GM18867 (cell line): ENCODE data around the gene DCTN2.
"Not testable (repeated sequence)": the region's sequence is repeated elsewhere in the genome, so short reads cannot be mapped to it uniquely, and the experiment has no call there.

Source experiments
- ATAC-seq: cut with Tn5 transposase; IDR thresholded peaks from one replicate; pipeline ENCODE4 v1.9.1; 2021; ENCODE audit warnings: mild to moderate bottlenecking, moderate library complexity; ENCODE audit not compliant: unreplicated experiment

Gene DCTN2

GRCh38 chr12:57495051-57495701 is 51.8 kb downstream of the DCTN2 start:
- ATAC-seq, result not testable (repeated sequence)

- no peak for ATAC-seq
Observed at GRCh38 chr12:57491393-57492280, 55.4 kb downstream of the DCTN2 start.

GRCh38 chr12:57490126-57490525 is 56.9 kb downstream of the DCTN2 start:
- ATAC-seq, result no peak

GRCh38 chr12:57489157-57489641 is 57.8 kb downstream of the DCTN2 start:
- ATAC-seq, result no peak

- no peak for ATAC-seq
Observed at GRCh38 chr12:57488402-57489156, 58.4 kb downstream of the DCTN2 start.

- peak; percentile 97 for ATAC-seq
Observed at GRCh38 chr12:57487597-57488401, 59.2 kb downstream of the DCTN2 start, which contains the start of gene MARS1. TSS of gene MARS1 (plus strand) at chr12:57488068. CDS start at chr12:57488091, 23 bp downstream.

- ATAC-seq, result no peak
Observed at GRCh38 chr12:57487055-57487596, 59.9 kb downstream of the DCTN2 start.

GRCh38 chr12:57485695-57486094 is 61.3 kb downstream of the DCTN2 start:
- ATAC-seq, result no peak

- ATAC-seq, result no peak
Observed at GRCh38 chr12:57483466-57483865, 63.5 kb downstream of the DCTN2 start.

- ATAC-seq, result no peak
Observed at GRCh38 chr12:57481671-57482070, 65.3 kb downstream of the DCTN2 start.
